Activated CD8-positive, alpha-beta T cell treated with anti-CD3 and anti-CD28 coated beads for 36 hours (primary cell): Measurements from ENCODE around the gene ARHGAP30. TPM values are rescaled to one million over a fixed set of nuclear protein-coding genes. Genes with fewer than 3 reads are reported as not detected.

ENCODE experiments used
- ATAC-seq: fragments of 200-7000 bp; cut with Tn5 transposase; one replicate; pipeline ENCODE4 v1.10.0; 2021; ENCODE audit warnings: mild to moderate bottlenecking, moderate library complexity
- CTCF ChIA-PET: fragments of 350-600 bp; sonication (Branson Sonifier 250); formaldehyde crosslinking; loops from one replicate; lab custom pipeline; 2021; ENCODE audit warnings: antibody characterized with exemption; lab: Charles Lee
- POLR2A ChIA-PET: fragments of 350-600 bp; sonication (Branson Sonifier 250); formaldehyde crosslinking; loops from one replicate; lab custom pipeline; 2021; ENCODE audit warnings: antibody characterized with exemption; lab: Charles Lee
- DNase-seq: peaks from one replicate; pipeline ENCODE4 v3.0.0-alpha.2; 2020
- H3K27ac Mint-ChIP-seq: one replicate; pipeline ENCODE4 v1.8.0; 2021; ENCODE audit warnings: mild to moderate bottlenecking, mixed read lengths
- H3K27me3 Mint-ChIP-seq: one replicate; pipeline ENCODE4 v1.8.0; 2021; ENCODE audit warnings: mixed read lengths
- H3K36me3 Mint-ChIP-seq: one replicate; pipeline ENCODE4 v1.8.0; 2021; ENCODE audit warnings: low read depth, mixed read lengths
- H3K4me1 Mint-ChIP-seq: one replicate; pipeline ENCODE4 v1.8.0; 2021; ENCODE audit warnings: low read depth, mixed read lengths
- H3K4me3 Mint-ChIP-seq: one replicate; pipeline ENCODE4 v1.8.0; 2021; ENCODE audit warnings: mild to moderate bottlenecking, moderate library complexity, mixed read lengths
- H3K9me3 Mint-ChIP-seq: one replicate; pipeline ENCODE4 v1.8.0; 2021; ENCODE audit warnings: mixed read lengths
- CTCF ChIP-seq: fragments of 200-600 bp; IDR thresholded peaks from one replicate; pipeline ENCODE4 v1.8.0; 2022; ENCODE audit warnings: antibody characterized with exemption, mild to moderate bottlenecking
- intact Hi-C: fragments of 100-400 bp; cut with micrococcal nuclease; formaldehyde crosslinking; loops from one replicate; pipeline ENCODE4 v1.10.0; 2022
- total RNA-seq, 2 experiments: library from RNA; stranded (reverse); gene quantifications; one replicate each; pipeline ENCODE4 v1.2.3, GENCODE V29; 2021

Gene ARHGAP30
- total RNA-seq, 2 experiments from 2014 or later: 174 to 175 TPM

GRCh38 chr1:161006563-161006962 is 63.1 kb downstream of the ARHGAP30 start:
- Mint-ChIP-seq H3K27ac (no peak overlapping the region), H3K36me3 (no peaks in the 10 kb centered on the region)
- no peak for TF ChIP-seq CTCF

GRCh38 chr1:161001525-161001924 is 68.2 kb downstream of the ARHGAP30 start:
- intact Hi-C loops: loop anchor here (5.0 kb wide), 1 partner anchor 41 kb away; no protein-coding TSS in a partner anchor
- POLR2A ChIA-PET: interaction anchor here (1.0 kb wide), 1 partner anchor 12 kb away, joined by 3 read pairs; no protein-coding TSS in a partner anchor
- no peaks in the 10 kb centered on the region for H3K9me3 Mint-ChIP-seq
- H3K36me3 Mint-ChIP-seq: peaks cover 8% of the 10 kb centered on the region
- DNase-seq: no peak
- no peak for TF ChIP-seq CTCF
- no peak overlapping the region for H3K27ac Mint-ChIP-seq
- ATAC-seq: no peak
- no peaks in the 10 kb centered on the region for H3K27me3 Mint-ChIP-seq
- CTCF ChIA-PET: interaction anchor here (1.1 to 2.1 kb wide), 3 partner anchors 11 to 14 kb away, joined by 3 to 6 read pairs (median 4); no protein-coding TSS in a partner anchor
- no peak overlapping the region for H3K4me3 Mint-ChIP-seq
- peaks cover 7% of the 10 kb centered on the region for H3K4me1 Mint-ChIP-seq

More at GRCh38 chr1:161006563-161006962, 63.1 kb downstream of the ARHGAP30 start:
- Mint-ChIP-seq H3K9me3 (no peaks in the 10 kb centered on the region), H3K27me3 (no peaks in the 10 kb centered on the region), H3K4me1 (peaks cover 4% of the 10 kb centered on the region), H3K4me3 (no peak overlapping the region)
- ChIA-PET POLR2A (interaction anchor here (1.1 kb wide), 1 partner anchor 15 kb away, joined by 3 read pairs; the partner anchor contains the start of gene F11R), CTCF (interaction anchor here (0.8 to 2.5 kb wide), 4 partner anchors 9 to 55 kb away, joined by 3 to 8 read pairs (median 6); partner anchors contain the start of gene F11R)
- intact Hi-C loops: no loop called here
- DNase-seq: no peak
- ATAC-seq: no peak

- TF ChIP-seq CTCF: no peak
- peaks cover 10% of the 10 kb centered on the region for H3K4me1 Mint-ChIP-seq
- POLR2A ChIA-PET: interaction anchor here (1.0 kb wide), 1 partner anchor 12 kb away, joined by 3 read pairs; no protein-coding TSS in a partner anchor
- no peak for ATAC-seq
- no peaks in the 10 kb centered on the region for H3K9me3 Mint-ChIP-seq
- H3K27ac Mint-ChIP-seq: no peak overlapping the region
- CTCF ChIA-PET: interaction anchor here (0.7 to 2.1 kb wide), 4 partner anchors 10 to 13 kb away, joined by 3 to 6 read pairs (median 4); no protein-coding TSS in a partner anchor
- intact Hi-C loops: loop anchor here (5.0 kb wide), 1 partner anchor 41 kb away; no protein-coding TSS in a partner anchor
- no peaks in the 10 kb centered on the region for H3K27me3 Mint-ChIP-seq
- DNase-seq: no peak
- H3K4me3 Mint-ChIP-seq: no peak overlapping the region
- peaks cover 8% of the 10 kb centered on the region for H3K36me3 Mint-ChIP-seq
Measured at GRCh38 chr1:161000736-161001480, 68.8 kb downstream of the ARHGAP30 start.

- no peak for DNase-seq
- no peak for ATAC-seq
- Mint-ChIP-seq H3K9me3 (no peaks in the 10 kb centered on the region), H3K4me3 (no peak overlapping the region), H3K4me1 (peaks cover 21% of the 10 kb centered on the region), H3K27ac (no peak overlapping the region), H3K36me3 (peaks cover 8% of the 10 kb centered on the region), H3K27me3 (no peaks in the 10 kb centered on the region)
- intact Hi-C loops: loop anchor here (5.0 kb wide), 1 partner anchor 98 kb away; the partner anchor contains the start of gene KLHDC9
- POLR2A ChIA-PET: interaction anchor here (0.6 to 3.1 kb wide), 5 partner anchors 9 to 163 kb away, joined by 3 to 19 read pairs (median 3); partner anchors contain the start of gene KLHDC9
- CTCF ChIA-PET: interaction anchor here (1.0 to 5.3 kb wide), 5 partner anchors 22 to 99 kb away, joined by 4 to 65 read pairs (median 11); partner anchors contain the start of genes F11R and KLHDC9
- no peak for TF ChIP-seq CTCF
Measured at GRCh38 chr1:160999376-160999775, 70.3 kb downstream of the ARHGAP30 start.
